Measurements from ENCODE around the gene IKZF4. TPM values are rescaled to one million over a fixed set of nuclear protein-coding genes. Genes with fewer than 3 reads are reported as not detected.

IKZF4 gene
- total and polyA plus RNA-seq, 2 donors (not counting 1 experiment from before 2014, with no cell fraction given) = 2.3 to 7.6 TPM

DNA sequence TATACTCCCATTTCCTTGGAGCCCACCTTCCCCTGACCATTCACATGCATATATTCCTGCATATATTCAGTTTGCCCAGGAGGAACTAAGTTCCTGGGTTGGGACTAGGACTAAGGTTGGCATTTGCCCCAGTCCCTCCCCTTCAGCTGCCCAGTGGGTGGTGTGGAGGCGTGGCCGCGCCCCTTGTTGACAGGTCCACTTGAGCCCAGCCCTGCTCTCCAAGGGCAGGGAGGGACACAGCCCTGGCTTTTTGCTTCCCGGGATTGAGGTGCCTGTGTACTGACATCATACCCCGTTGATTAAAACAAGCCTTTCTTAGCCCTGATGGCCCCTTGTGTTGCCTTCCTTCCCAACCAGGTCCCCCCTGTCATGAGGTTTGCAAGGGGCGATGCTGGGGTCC lies 66.4 kb downstream of the IKZF4 start:
- H3K27ac Mint-ChIP-seq = no peak overlapping the region
- Histone ChIP-seq H3K9ac (ENCODE audit: low read length) (no peak overlapping the region), H3K9me3 (ENCODE audit: control extremely low read depth in 1 of 3, control insufficient read depth in 2 of 3, insufficient read depth in 1 of 3, low read length in 2 of 3) (no peaks in the 10 kb centered on the region), H3K27me3 (replicated peaks in 1 of 4; ENCODE audit: control extremely low read depth in 1 of 4, control insufficient read depth in 3 of 4, insufficient read depth in 4 of 4, low read length in 3 of 4) (peaks cover 0 to 13% (median 2%) of the 10 kb centered on the region in 4 experiments), H4K20me1 (ENCODE audit: control insufficient read depth, insufficient read depth, low read length, poor library complexity, severe bottlenecking) (no peaks in the 10 kb centered on the region), H3K79me2 (ENCODE audit: control insufficient read depth, insufficient read depth, low read length) (no peaks in the 10 kb centered on the region), H3K4me2 (replicated peaks; ENCODE audit: low read depth, low read length, poor library complexity, severe bottlenecking) (no peak overlapping the region), H3K36me3 (replicated peaks in 1 of 2; ENCODE audit: control extremely low read depth in 1 of 2, control insufficient read depth in 1 of 2, extremely low read depth in 1 of 2, insufficient read depth in 2 of 2, low read length in 1 of 2) (no peaks in the 10 kb centered on the region), H3K27ac (ENCODE audit: low read length in 2 of 2) (no peak overlapping the region), H2AFZ (ENCODE audit: insufficient read depth, low read depth, low read length, poor library complexity, severe bottlenecking) (no peak overlapping the region), H3K4me3 (ENCODE audit: control extremely low read depth in 1 of 5, extremely low read depth in 1 of 5, insufficient read depth in 1 of 5, low read depth in 2 of 5, low read length in 4 of 5) (no peak overlapping the region), H3K4me1 (ENCODE audit: control insufficient read depth in 2 of 2, insufficient read depth in 2 of 2, low read length in 2 of 2) (no peaks in the 10 kb centered on the region)
- no peak overlapping the region for H3K4me3 Mint-ChIP-seq
- intact Hi-C loops (cut with micrococcal nuclease) = no loop called here
- ATAC-seq (ENCODE audit: low read depth) (no peak), DNase-seq (no peak)
- peaks cover 18% of the 10 kb centered on the region for H3K27me3 Mint-ChIP-seq
- CTCF ChIA-PET = interaction anchor here (1.2 kb wide), 1 partner anchor 8 kb away, joined by 3 read pairs; no protein-coding TSS in a partner anchor
- no peaks in the 10 kb centered on the region for H3K9me3 Mint-ChIP-seq (ENCODE audit: insufficient read depth)
- no peak for TF ChIP-seq EZH2 (IDR thresholded peaks at IDR 0.05; ENCODE audit: borderline replicate concordance, insufficient read depth, low read depth, low read length, poor library complexity, severe bottlenecking)
- TF ChIP-seq, protein P1, sequence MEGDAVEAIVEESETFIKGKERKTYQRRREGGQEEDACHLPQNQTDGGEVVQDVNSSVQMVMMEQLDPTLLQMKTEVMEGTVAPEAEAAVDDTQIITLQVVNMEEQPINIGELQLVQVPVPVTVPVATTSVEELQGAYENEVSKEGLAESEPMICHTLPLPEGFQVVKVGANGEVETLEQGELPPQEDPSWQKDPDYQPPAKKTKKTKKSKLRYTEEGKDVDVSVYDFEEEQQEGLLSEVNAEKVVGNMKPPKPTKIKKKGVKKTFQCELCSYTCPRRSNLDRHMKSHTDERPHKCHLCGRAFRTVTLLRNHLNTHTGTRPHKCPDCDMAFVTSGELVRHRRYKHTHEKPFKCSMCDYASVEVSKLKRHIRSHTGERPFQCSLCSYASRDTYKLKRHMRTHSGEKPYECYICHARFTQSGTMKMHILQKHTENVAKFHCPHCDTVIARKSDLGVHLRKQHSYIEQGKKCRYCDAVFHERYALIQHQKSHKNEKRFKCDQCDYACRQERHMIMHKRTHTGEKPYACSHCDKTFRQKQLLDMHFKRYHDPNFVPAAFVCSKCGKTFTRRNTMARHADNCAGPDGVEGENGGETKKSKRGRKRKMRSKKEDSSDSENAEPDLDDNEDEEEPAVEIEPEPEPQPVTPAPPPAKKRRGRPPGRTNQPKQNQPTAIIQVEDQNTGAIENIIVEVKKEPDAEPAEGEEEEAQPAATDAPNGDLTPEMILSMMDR (IDR thresholded peaks at IDR 0.05) = no peak
- POLR2A ChIA-PET = no interaction called here
- no peaks in the 10 kb centered on the region for H3K4me1 Mint-ChIP-seq
- WGBS (ENCODE audit: insufficient coverage) = 96% methylated on average over 6 of the region's 6 CpGs

Other genes with a start within 250 kb of the IKZF4 start
- 42.8 and 46.4 TPM in 2 replicates for gene SARNP, start 203.3 kb upstream of the IKZF4 start, total RNA-seq
- 22.6 and 33.3 TPM in 2 replicates for gene SARNP, start 203.3 kb upstream of the IKZF4 start, polyA plus RNA-seq
- gene ORMDL2, start 203.0 kb upstream of the IKZF4 start, total RNA-seq = 41.9 and 43.1 TPM in 2 replicates
- 13.3 and 22.7 TPM in 2 replicates for gene ORMDL2, start 203.0 kb upstream of the IKZF4 start, polyA plus RNA-seq
- gene DNAJC14, start 191.5 kb upstream of the IKZF4 start, total RNA-seq = 35.4 and 38.4 TPM in 2 replicates
- gene DNAJC14, start 191.5 kb upstream of the IKZF4 start, polyA plus RNA-seq = 6.4 and 11.0 TPM in 2 replicates
- gene MMP19, start 178.1 kb upstream of the IKZF4 start, total RNA-seq = 0.12 and 0.42 TPM in 2 replicates
- not detected in 2 replicates for gene MMP19, start 178.1 kb upstream of the IKZF4 start, polyA plus RNA-seq
- gene PYM1, start 93.1 kb upstream of the IKZF4 start, total RNA-seq = 38.3 and 39.2 TPM in 2 replicates
- gene PYM1, start 93.1 kb upstream of the IKZF4 start, polyA plus RNA-seq = 17.9 and 22.5 TPM in 2 replicates
- 238 and 239 TPM in 2 replicates for gene DGKA, start 89.9 kb upstream of the IKZF4 start, total RNA-seq
- 269 and 302 TPM in 2 replicates for gene DGKA, start 89.9 kb upstream of the IKZF4 start, polyA plus RNA-seq
- gene PMEL, start 55.0 kb upstream of the IKZF4 start, total RNA-seq = 0.32 and 0.90 TPM in 2 replicates
- gene PMEL, start 55.0 kb upstream of the IKZF4 start, polyA plus RNA-seq = 0.13 and 0.46 TPM in 2 replicates
- gene CDK2, start 54.2 kb upstream of the IKZF4 start, total RNA-seq = 32.7 and 32.8 TPM in 2 replicates
- gene CDK2, start 54.2 kb upstream of the IKZF4 start, polyA plus RNA-seq = 10.8 and 21.7 TPM in 2 replicates
- gene RAB5B, start 47.0 kb upstream of the IKZF4 start, total RNA-seq = 96.1 and 111 TPM in 2 replicates
- gene RAB5B, start 47.0 kb upstream of the IKZF4 start, polyA plus RNA-seq = 34.9 and 42.1 TPM in 2 replicates
- gene SUOX, start 23.8 kb upstream of the IKZF4 start, total RNA-seq = 6.3 and 7.5 TPM in 2 replicates
- 3.1 and 3.4 TPM in 2 replicates for gene SUOX, start 23.8 kb upstream of the IKZF4 start, polyA plus RNA-seq
- 19.4 and 21.0 TPM in 2 replicates for gene RPS26, start 20.9 kb downstream of the IKZF4 start, total RNA-seq
- 549 and 2,188 TPM in 2 replicates for gene RPS26, start 20.9 kb downstream of the IKZF4 start, polyA plus RNA-seq
- gene ERBB3, start 59.1 kb downstream of the IKZF4 start, total RNA-seq = not detected in 2 replicates
- 0.06 and 0.10 TPM in 2 replicates for gene ERBB3, start 59.1 kb downstream of the IKZF4 start, polyA plus RNA-seq
- gene PA2G4, start 83.5 kb downstream of the IKZF4 start, total RNA-seq = 77.3 and 84.6 TPM in 2 replicates
- gene PA2G4, start 83.5 kb downstream of the IKZF4 start, polyA plus RNA-seq = 53.4 and 56.7 TPM in 2 replicates
- gene RPL41, start 95.6 kb downstream of the IKZF4 start, total RNA-seq = 4,341 and 4,738 TPM in 2 replicates
- 8,499 and 10,371 TPM in 2 replicates for gene RPL41, start 95.6 kb downstream of the IKZF4 start, polyA plus RNA-seq
- gene ZC3H10, start 97.2 kb downstream of the IKZF4 start, total RNA-seq = 21.7 and 25.5 TPM in 2 replicates
- gene ZC3H10, start 97.2 kb downstream of the IKZF4 start, polyA plus RNA-seq = 3.3 and 4.7 TPM in 2 replicates
- 151 and 154 TPM in 2 replicates for gene ESYT1, start 107.2 kb downstream of the IKZF4 start, total RNA-seq
- gene ESYT1, start 107.2 kb downstream of the IKZF4 start, polyA plus RNA-seq = 132 and 162 TPM in 2 replicates
- gene MYL6B, start 131.5 kb downstream of the IKZF4 start, total RNA-seq = 23.7 and 25.7 TPM in 2 replicates
- 18.7 and 27.8 TPM in 2 replicates for gene MYL6B, start 131.5 kb downstream of the IKZF4 start, polyA plus RNA-seq
- gene MYL6, start 137.3 kb downstream of the IKZF4 start, total RNA-seq = 645 and 675 TPM in 2 replicates
- gene MYL6, start 137.3 kb downstream of the IKZF4 start, polyA plus RNA-seq = 711 and 892 TPM in 2 replicates
- 195 and 198 TPM in 2 replicates for gene SMARCC2, start 168.4 kb downstream of the IKZF4 start, total RNA-seq
- 56.3 and 70.4 TPM in 2 replicates for gene SMARCC2, start 168.4 kb downstream of the IKZF4 start, polyA plus RNA-seq
- gene RNF41, start 200.9 kb downstream of the IKZF4 start, total RNA-seq = 129 and 134 TPM in 2 replicates
- gene RNF41, start 200.9 kb downstream of the IKZF4 start, polyA plus RNA-seq = 107 and 113 TPM in 2 replicates
- 12.4 and 14.9 TPM in 2 replicates for gene NABP2, start 203.3 kb downstream of the IKZF4 start, total RNA-seq
- gene NABP2, start 203.3 kb downstream of the IKZF4 start, polyA plus RNA-seq = 13.1 and 16.1 TPM in 2 replicates
- 0.41 and 0.69 TPM in 2 replicates for gene SLC39A5, start 209.0 kb downstream of the IKZF4 start, total RNA-seq
- gene SLC39A5, start 209.0 kb downstream of the IKZF4 start, polyA plus RNA-seq = 0.92 and 0.97 TPM in 2 replicates
- 46.5 and 54.6 TPM in 2 replicates for gene ANKRD52, start 237.3 kb downstream of the IKZF4 start, total RNA-seq
- gene ANKRD52, start 237.3 kb downstream of the IKZF4 start, polyA plus RNA-seq = 16.3 and 17.9 TPM in 2 replicates
- 73.5 and 76.3 TPM in 2 replicates for gene COQ10A, start 245.9 kb downstream of the IKZF4 start, total RNA-seq
- gene COQ10A, start 245.9 kb downstream of the IKZF4 start, polyA plus RNA-seq = 73.6 and 84.5 TPM in 2 replicates